Right cardiac atrium (tissue), 5 donors: ENCODE results near the gene ITPR1. TPM values are rescaled to one million over a fixed set of nuclear protein-coding genes. Genes with fewer than 3 reads are reported as not detected.
A peak's percentile ranks its signal among the peaks of the same experiment; 100 is the strongest.

Source experiments
- ATAC-seq, 2 donors: fragments of 200-7000 bp; cut with Tn5 transposase; one replicate each; pipeline versions ENCODE4 v1.8.0 to v1.9.1; 2020; ENCODE audit warnings: moderate library complexity in 2 of 2, mild to moderate bottlenecking in 1 of 2
- DNase-seq, 3 donors: peaks; one replicate each; pipeline ENCODE4 v3.0.0-alpha.2; 2020
- H3K27ac ChIP-seq: one replicate; pipeline ENCODE4 v1.5.1; 2013; ENCODE audit warnings: mild to moderate bottlenecking, low read length, control low read depth, moderate library complexity
- H3K27me3 ChIP-seq: one replicate; pipeline ENCODE4 v1.6.1; 2013; ENCODE audit not compliant: control insufficient read depth, insufficient read depth
- H3K4me1 ChIP-seq: one replicate; pipeline ENCODE4 v1.6.1; 2013; ENCODE audit warnings: low read length; ENCODE audit not compliant: control insufficient read depth, insufficient read depth
- H3K4me3 ChIP-seq: one replicate; pipeline ENCODE4 v1.5.1; 2013; ENCODE audit warnings: low read length, control low read depth
- H3K9me3 ChIP-seq: one replicate; pipeline ENCODE4 v1.6.1; 2013; ENCODE audit warnings: low read length; ENCODE audit not compliant: control insufficient read depth
- WGBS: extraction: QIAGEN DNeasy Blood & Tissue Kit; methylation state at CpG from one replicate; pipeline ENCODE4 v1.1.7; 2013; 5-methylcytosine and 5-hydroxymethylcytosine counted together
- intact Hi-C, 4 donors: fragments of 100-400 bp; cut with DNase I; formaldehyde crosslinking; loops; one replicate each; pipeline versions ENCODE4 v1.11.0 to v1.14.0; 2022 to 2023
- polyA plus RNA-seq: library from polyadenylated mRNA; stranded (reverse); fragments of 200-250 nt; gene quantifications from one replicate; pipeline ENCODE4 v1.2.3, GENCODE V29; 2013
- total RNA-seq, 4 donors: library from RNA; stranded (reverse); fragmentation: NEBNext Ultra II Directional; extraction: Animal tissue kit (Norgen Biotek cat#: 25700); gene quantifications; one replicate each; pipeline ENCODE4 v1.2.1, GENCODE V29; 2021
- donor health status: healthy with polysubstance abuse.
- donor health status: DM: no; HTN: yes; CAD: no.
- donor health status: DM: no; HTN: no; CAD: no.
- donor health status: DM: no; HTN: yes; CAD: no; lungs with severe emphysema.
- donor health status: DM: yes; HTN: yes; CAD: no.

The ITPR1 gene
- total and polyA plus RNA-seq, 5 donors = 13.9 to 59.0 (median 39.5) TPM

DNA sequence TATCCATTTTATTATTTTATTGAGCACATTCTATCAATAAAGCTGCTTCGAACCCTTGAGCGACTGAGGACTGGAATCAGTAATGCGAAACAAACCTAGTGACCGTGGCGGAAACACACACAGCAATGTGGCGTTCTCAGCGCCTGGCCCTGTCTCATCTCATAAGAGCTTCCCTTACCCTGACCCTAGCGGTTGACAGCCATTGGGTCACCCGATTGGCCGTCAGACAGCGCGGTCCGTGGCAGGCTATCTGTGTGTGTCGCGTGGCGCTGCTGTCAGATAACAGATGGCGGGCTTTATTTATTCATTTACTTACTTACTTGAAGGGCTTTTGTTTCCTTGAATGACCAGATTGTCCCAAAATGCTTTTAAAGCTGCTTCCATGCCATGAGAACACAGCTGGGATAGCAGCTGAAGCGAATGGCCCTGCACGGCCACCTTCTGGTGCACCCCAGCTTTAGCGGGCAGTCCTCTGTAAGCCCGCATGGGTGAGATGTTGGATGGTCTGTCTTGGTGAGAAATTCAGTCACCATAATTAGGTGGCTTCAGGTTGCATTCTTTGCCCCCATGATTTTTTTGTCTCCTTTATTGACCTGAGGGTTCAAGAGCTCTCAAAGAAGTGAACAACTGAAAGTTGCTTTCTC, 270.6 kb downstream of the ITPR1 start:
- Histone ChIP-seq H3K4me3 (no peak overlapping the region), H3K9me3 (no peaks in the 10 kb centered on the region), H3K27me3 (no peaks in the 10 kb centered on the region), H3K4me1 (no peaks in the 10 kb centered on the region), H3K27ac (no peak overlapping the region)
- DNase-seq (no peak), ATAC-seq (no peak)
- intact Hi-C loops = no loop called here
- WGBS = 97% methylated on average over 21 of the region's 21 CpGs

DNA sequence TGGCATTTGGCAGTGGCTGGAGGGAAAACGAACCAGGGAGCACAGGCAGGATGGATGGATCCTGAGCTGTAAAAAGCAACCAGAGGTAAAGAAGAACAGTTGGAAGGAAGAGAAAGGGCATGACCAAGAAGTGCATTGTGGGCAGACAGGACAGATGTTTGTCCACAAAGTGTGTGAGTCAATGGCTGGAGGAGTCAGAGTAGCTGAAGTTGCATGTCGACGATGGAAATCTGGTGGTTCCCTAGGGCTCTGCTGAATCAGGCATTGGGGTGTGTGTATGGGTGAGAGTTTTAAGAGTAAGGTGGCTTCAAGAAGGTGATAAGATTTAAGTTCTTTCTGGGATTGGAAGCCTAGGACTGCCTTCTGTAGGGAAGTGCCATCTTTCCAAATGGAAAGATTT, 272.1 kb downstream of the ITPR1 start:
- DNase-seq (no peak), ATAC-seq (no peak)
- intact Hi-C loops = no loop called here
- no peaks in the 10 kb centered on the region for H3K4me1 ChIP-seq
- no peaks in the 10 kb centered on the region for H3K27me3 ChIP-seq
- 96% methylated on average over 3 of the region's 3 CpGs for WGBS
- H3K27ac ChIP-seq = no peak overlapping the region
- H3K9me3 ChIP-seq = no peaks in the 10 kb centered on the region
- no peak overlapping the region for H3K4me3 ChIP-seq

DNA sequence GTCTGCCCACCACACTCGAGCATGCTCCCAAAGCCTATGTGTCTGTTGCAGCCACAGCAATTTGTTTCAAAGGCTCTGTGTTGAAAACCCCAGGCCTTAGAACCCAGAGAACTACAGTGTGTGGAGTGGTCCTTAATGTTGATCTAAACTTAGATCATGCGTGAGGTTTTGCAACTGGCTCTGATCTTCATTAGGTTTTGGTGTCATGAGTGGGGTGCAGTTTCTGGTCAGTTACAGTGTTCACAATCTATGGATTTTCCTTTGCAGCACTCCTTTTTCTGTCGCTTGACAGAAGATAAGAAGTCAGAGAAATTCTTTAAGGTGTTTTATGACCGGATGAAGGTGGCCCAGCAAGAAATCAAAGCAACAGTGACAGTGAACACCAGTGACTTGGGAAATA, 273.1 kb downstream of the ITPR1 start:
- no peak for ATAC-seq
- intact Hi-C loops = no loop called here
- Histone ChIP-seq H3K27ac (no peak overlapping the region), H3K4me1 (peaks cover 6% of the 10 kb centered on the region), H3K4me3 (no peak overlapping the region), H3K27me3 (no peaks in the 10 kb centered on the region), H3K9me3 (no peaks in the 10 kb centered on the region)
- no peak for DNase-seq
- 98% methylated on average over 4 of the region's 4 CpGs for WGBS

DNA sequence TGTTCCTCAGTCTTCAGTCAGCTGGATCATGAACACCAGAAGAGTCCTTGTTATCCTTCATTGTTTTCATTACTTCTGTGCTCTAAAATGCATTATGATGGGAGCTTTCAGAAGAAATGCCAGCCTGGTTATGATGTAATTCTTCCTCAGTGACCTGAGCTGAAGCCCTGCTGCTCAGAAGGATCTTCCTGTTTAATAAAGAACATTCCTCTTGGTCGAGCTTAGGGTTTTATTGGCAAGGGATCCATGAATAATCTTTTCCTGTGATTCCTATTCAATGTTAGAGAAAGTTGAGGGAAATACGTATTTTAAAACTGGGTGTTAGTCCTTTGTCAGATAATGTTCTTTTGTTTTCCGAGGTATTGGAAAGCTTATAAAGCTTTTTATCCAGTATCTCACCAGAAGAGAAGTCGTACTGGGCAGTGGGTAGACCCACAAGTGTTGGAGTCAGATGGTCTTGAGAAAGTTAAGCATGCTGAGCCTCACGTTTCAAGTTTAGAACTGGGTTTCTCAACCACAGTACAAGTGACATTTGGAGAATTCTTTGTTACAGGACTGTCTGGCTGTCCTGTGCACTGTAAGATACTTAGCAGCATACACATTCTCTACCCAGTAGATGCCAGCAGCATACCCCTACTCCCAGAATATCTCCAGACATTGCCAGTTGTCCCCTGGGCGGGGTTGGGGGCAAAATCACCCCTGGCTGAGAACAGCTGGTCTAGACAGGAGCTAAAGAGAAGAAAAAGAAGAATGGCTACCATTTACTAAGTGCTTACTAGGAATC, 273.8 kb downstream of the ITPR1 start:
- H3K9me3 ChIP-seq = no peaks in the 10 kb centered on the region
- DNase-seq (no peak), ATAC-seq (peak; percentile 6 to 47)
- intact Hi-C loops = no loop called here
- H3K4me1 ChIP-seq = peaks cover 9% of the 10 kb centered on the region
- no peaks in the 10 kb centered on the region for H3K27me3 ChIP-seq
- no peak overlapping the region for H3K4me3 ChIP-seq
- 73% methylated on average over 6 of the region's 6 CpGs for WGBS
- H3K27ac ChIP-seq = no peak overlapping the region

DNA sequence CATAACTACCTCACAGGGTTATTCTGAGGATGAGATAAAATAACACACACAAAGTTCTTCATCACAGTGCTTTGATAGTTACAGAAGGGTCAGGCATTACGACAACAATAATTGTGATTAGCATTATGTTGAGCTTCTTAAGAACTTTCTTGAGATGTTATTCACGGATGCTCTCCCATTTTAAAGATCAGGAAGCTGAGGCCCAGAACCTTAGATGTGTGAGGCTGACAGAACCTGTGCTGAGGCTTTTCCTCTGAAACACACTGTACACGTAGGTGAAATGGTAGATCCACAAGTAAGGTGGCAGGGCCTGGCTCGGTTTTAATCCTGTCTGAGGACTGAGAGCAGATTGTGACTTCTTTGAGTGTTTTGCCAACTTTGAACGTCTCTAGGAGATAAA, 274.9 kb downstream of the ITPR1 start:
- Histone ChIP-seq H3K27ac (no peak overlapping the region), H3K27me3 (no peaks in the 10 kb centered on the region), H3K4me1 (peaks cover 16% of the 10 kb centered on the region), H3K9me3 (no peaks in the 10 kb centered on the region), H3K4me3 (no peak overlapping the region)
- WGBS = 82% methylated on average over 5 of the region's 5 CpGs
- intact Hi-C loops = no loop called here
- DNase-seq (no peak), ATAC-seq (no peak)

DNA sequence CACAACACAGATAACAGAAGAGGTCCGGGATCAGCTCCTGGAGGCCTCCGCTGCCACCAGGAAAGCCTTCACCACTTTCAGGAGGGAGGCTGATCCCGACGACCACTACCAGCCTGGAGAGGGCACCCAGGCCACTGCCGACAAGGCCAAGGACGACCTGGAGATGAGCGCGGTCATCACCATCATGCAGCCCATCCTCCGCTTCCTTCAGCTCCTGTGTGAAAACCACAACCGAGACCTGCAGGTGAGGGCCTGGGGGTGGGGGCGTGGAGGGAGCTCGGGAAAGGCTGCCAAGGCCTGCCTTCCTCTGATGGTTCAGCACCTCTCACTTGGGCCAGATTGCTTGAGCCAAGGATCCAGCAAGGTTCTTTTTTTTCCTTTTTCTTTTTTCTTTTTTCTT, 275.4 kb downstream of the ITPR1 start:
- DNase-seq (no peak), ATAC-seq (no peak)
- Histone ChIP-seq H3K27me3 (no peaks in the 10 kb centered on the region), H3K4me3 (no peak overlapping the region), H3K9me3 (no peaks in the 10 kb centered on the region), H3K4me1 (peaks cover 18% of the 10 kb centered on the region), H3K27ac (no peak overlapping the region)
- intact Hi-C loops = no loop called here
- WGBS = 85% methylated on average over 12 of the region's 12 CpGs

DNA sequence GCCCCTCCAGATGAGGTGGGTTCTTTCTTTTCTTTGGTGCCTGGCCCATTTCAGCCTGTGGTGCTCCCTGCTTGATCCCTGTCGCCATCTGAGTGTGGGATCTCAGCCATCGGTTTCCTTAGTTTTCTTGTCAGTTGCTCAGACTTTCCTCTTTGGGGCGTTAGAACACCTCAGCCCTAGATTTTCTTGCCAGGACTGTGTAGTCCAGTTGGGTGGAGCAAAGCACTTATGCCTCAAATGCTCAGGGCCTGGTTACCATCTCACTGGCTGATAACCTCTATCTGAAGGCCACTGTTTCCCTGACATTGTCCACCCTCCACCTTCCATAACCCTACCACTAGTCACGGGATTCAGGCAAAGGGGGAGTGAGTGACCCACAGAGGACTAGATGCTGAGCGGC, 277.4 kb downstream of the ITPR1 start:
- intact Hi-C loops = no loop called here
- peaks cover 20% of the 10 kb centered on the region for H3K4me1 ChIP-seq
- no peak overlapping the region for H3K27ac ChIP-seq
- no peaks in the 10 kb centered on the region for H3K9me3 ChIP-seq
- ATAC-seq = peak in 1 of 2 donors; percentile 38
- WGBS = 80% methylated on average over 5 of the region's 5 CpGs
- H3K4me3 ChIP-seq = no peak overlapping the region
- H3K27me3 ChIP-seq = no peaks in the 10 kb centered on the region
- no peak for DNase-seq

DNA sequence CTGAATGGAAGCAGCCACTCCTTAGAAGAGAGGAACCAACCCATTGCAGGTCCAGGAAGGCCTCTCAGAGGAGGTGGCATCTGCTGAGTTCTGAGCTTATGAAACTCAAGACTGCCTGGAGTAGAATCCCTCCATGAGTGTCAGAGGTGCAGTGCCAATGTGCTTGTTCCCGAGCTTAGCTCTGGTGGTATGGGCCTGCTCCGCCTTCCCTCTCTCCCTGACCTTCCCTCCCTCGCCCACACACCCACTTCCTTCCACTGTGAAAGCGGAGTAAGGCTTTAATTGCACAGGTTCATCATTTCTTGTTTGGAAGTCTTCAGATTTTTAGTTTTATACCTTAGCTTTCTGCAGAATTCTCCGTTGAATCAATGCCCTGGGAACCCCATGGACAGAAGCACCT, 278.1 kb downstream of the ITPR1 start:
- ATAC-seq (peak in 1 of 2 donors; percentile 16), DNase-seq (no peak)
- Histone ChIP-seq H3K4me1 (peaks cover 20% of the 10 kb centered on the region), H3K9me3 (no peaks in the 10 kb centered on the region), H3K27ac (peak overlapping the region; percentile 51), H3K27me3 (no peaks in the 10 kb centered on the region), H3K4me3 (no peak overlapping the region)
- intact Hi-C loops = no loop called here
- WGBS = 74% methylated on average over 5 of the region's 5 CpGs

DNA sequence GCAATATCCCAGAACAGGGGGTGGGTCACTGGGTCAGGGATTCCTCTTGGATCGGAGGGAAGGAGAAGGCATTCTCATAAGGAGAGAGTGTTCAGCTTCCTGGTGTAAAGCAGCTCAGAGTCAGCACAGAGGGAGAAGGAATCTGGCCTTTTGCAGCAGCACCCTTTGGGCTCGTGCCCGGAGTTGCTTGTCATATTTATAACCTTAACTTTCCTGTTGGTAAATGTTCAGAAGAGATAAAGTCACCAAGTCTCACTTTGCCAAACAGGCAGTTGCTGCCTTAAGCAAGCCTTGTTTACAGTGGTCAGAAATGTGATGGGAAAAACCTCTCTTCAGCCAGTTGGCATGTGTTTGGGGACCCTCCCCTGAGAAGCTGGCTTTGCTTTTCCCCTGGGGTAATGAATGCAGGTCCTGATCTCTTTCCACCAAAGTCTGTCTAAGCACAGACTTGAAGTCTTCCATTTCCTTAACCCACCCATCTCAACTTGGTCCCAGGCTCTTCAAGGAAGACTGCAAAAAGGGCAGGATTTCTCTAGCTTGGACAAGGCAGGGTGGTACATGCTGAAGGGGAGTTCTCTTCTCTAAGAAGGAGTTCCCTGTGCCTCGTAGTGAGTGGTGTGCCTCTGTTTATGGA, 279.1 kb downstream of the ITPR1 start:
- DNase-seq = peak; percentile 92 to 97 (median 94)
- ATAC-seq = peak; percentile 87 to 90
- H3K4me1 ChIP-seq = peaks cover 20% of the 10 kb centered on the region
- no peaks in the 10 kb centered on the region for H3K27me3 ChIP-seq
- H3K9me3 ChIP-seq = no peaks in the 10 kb centered on the region
- H3K4me3 ChIP-seq = no peak overlapping the region
- intact Hi-C loops = no loop called here
- peak overlapping the region; percentile 92 for H3K27ac ChIP-seq
- WGBS = 15% methylated on average over 4 of the region's 4 CpGs

DNA sequence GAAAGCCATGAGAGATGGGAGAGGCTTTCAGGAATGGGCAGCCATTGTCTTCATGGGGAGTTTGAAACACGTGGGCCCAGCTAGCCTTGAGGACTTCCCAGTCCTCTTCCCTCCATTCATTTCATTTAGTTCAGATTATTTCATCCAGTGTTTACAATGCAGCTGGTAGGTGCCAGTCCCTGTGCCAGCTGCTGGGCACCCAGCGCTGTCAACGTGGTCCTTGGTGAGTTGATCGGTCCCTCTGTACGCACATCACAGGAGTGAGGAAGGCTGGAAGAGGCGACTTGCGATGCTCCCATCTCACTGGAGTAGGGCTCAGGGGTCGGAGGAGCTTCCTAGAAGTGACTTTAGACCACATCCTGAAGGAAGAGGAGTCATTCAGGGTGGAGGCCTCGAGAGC, 279.7 kb downstream of the ITPR1 start:
- H3K9me3 ChIP-seq = no peaks in the 10 kb centered on the region
- intact Hi-C loops = no loop called here
- no peaks in the 10 kb centered on the region for H3K27me3 ChIP-seq
- 86% methylated on average over 9 of the region's 9 CpGs for WGBS
- peak overlapping the region; percentile 92 for H3K27ac ChIP-seq
- no peak overlapping the region for H3K4me3 ChIP-seq
- H3K4me1 ChIP-seq = peaks cover 20% of the 10 kb centered on the region
- ATAC-seq = peak in 1 of 2 donors; percentile 17
- no peak for DNase-seq

DNA sequence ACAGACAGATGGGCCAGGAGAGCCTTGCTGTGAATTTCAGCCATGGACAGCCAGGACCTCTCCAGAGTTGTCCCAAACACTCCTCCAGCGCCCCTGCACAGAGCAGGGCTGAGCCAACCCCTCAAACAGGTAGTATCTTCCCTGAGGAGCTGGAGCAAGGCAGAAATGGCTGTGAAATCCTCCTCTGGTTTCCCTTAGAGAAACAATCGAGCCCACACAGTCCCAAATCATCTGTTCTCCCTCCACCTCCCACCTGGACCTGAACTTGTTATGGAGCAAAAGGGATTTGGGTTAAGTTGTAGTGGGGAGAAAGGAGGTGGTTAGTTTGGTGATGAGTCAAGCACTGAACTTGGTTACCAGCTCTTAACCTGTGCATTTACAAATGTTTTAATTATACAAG, 280.4 kb downstream of the ITPR1 start:
- 88% methylated on average over 2 of the region's 2 CpGs for WGBS
- ATAC-seq = no peak

More for the DNA sequence above, 280.4 kb downstream of the ITPR1 start:
- Histone ChIP-seq H3K27me3 (no peaks in the 10 kb centered on the region), H3K27ac (no peak overlapping the region), H3K4me1 (peaks cover 20% of the 10 kb centered on the region), H3K4me3 (no peak overlapping the region), H3K9me3 (no peaks in the 10 kb centered on the region)
- no peak for DNase-seq
- intact Hi-C loops = no loop called here
